ENCODE measurements around the gene SYNE1.
"Not testable (repeated sequence)": the region's sequence is repeated elsewhere in the genome, so short reads cannot be mapped to it uniquely, and the experiment has no call there.

Gene SYNE1

GRCh38 chr6:152454003-152454402 lies 183.2 kb downstream of the SYNE1 start:
- Mint-ChIP-seq H3K36me3 (peaks cover 11% of the 10 kb centered on the region), H3K27ac (no peak overlapping the region), H3K4me3 (no peak overlapping the region), H3K9me3 (no peaks in the 10 kb centered on the region), H3K4me1 (no peaks in the 10 kb centered on the region)
- peak; percentile 8 for ATAC-seq
- DNase-seq (ENCODE audit: low spot score in 2 of 2), result no peak

DNA sequence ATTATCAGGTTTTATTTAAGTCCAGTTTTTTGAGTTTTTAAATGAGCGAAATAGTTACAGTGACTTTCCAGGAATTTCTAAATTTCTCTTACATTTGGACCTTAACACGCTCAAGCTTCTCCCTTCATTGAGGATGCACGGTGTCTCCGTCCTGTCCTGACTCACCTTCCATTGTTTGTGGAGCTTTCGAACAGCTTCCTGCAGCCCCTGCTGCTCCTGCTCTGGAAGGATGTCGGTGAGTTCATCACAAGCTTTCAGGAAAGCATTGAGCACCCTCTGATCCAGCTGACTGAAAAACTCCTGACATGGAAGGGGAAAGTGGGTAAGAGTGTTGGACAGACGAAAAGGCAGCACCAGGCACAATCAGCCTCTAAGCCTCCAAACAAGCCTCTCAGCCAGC lies 183.7 kb downstream of the SYNE1 start:
- DNase-seq (ENCODE audit: low spot score in 2 of 2) (no peak), ATAC-seq (no peak)
- no peak overlapping the region for H3K27ac Mint-ChIP-seq
- peaks cover 11% of the 10 kb centered on the region for H3K36me3 Mint-ChIP-seq
- H3K4me1 Mint-ChIP-seq, result no peaks in the 10 kb centered on the region
- H3K4me3 Mint-ChIP-seq, result no peak overlapping the region
- H3K9me3 Mint-ChIP-seq, result no peaks in the 10 kb centered on the region

DNA sequence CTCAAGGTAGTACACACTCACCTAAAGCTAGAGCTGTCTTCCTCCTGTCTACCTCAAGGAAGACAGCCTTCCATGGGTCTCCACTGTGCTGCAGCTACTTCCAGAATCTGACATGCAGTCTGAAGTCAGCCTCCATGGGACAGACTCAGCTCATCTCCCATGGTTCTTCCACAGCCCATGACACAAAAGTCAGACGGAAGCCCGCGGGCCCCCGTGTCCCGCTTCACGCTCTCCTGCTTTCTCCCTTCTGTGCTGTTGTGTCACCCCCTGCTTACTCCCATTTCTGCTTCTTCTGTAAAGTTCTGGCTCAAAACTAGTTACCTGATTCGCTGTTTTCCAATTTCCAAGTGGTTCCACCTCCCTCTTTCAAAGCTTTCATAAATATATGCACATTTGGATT lies 184.5 kb downstream of the SYNE1 start:
- Mint-ChIP-seq H3K4me1 (no peaks in the 10 kb centered on the region), H3K9me3 (no peaks in the 10 kb centered on the region), H3K4me3 (no peak overlapping the region), H3K27ac (no peak overlapping the region), H3K36me3 (peaks cover 11% of the 10 kb centered on the region)
- no peak for DNase-seq (ENCODE audit: low spot score in 2 of 2)
- ATAC-seq, result no peak

- Mint-ChIP-seq H3K4me1 (no peaks in the 10 kb centered on the region), H3K36me3 (peaks cover 11% of the 10 kb centered on the region), H3K27ac (no peak overlapping the region), H3K4me3 (no peak overlapping the region), H3K9me3 (no peaks in the 10 kb centered on the region)
- ATAC-seq, result no peak
- no peak for DNase-seq (ENCODE audit: low spot score in 2 of 2)
Measured at GRCh38 chr6:152450519-152450918, 186.6 kb downstream of the SYNE1 start.

GRCh38 chr6:152441902-152442301 lies 195.3 kb downstream of the SYNE1 start:
- H3K4me1 Mint-ChIP-seq, result no peaks in the 10 kb centered on the region
- no peak overlapping the region for H3K27ac Mint-ChIP-seq
- no peaks in the 10 kb centered on the region for H3K9me3 Mint-ChIP-seq
- H3K4me3 Mint-ChIP-seq, result no peak overlapping the region
- H3K36me3 Mint-ChIP-seq, result peaks cover 23% of the 10 kb centered on the region
- ATAC-seq (no peak), DNase-seq (ENCODE audit: low spot score in 2 of 2) (no peak)

GRCh38 chr6:152435816-152436215 lies 201.3 kb downstream of the SYNE1 start:
- ATAC-seq (no peak), DNase-seq (ENCODE audit: low spot score in 2 of 2) (no peak)
- H3K27ac Mint-ChIP-seq, result no peak overlapping the region
- H3K9me3 Mint-ChIP-seq, result no peaks in the 10 kb centered on the region
- H3K36me3 Mint-ChIP-seq, result peaks cover 8% of the 10 kb centered on the region
- H3K4me1 Mint-ChIP-seq, result no peaks in the 10 kb centered on the region
- no peak overlapping the region for H3K4me3 Mint-ChIP-seq

DNA sequence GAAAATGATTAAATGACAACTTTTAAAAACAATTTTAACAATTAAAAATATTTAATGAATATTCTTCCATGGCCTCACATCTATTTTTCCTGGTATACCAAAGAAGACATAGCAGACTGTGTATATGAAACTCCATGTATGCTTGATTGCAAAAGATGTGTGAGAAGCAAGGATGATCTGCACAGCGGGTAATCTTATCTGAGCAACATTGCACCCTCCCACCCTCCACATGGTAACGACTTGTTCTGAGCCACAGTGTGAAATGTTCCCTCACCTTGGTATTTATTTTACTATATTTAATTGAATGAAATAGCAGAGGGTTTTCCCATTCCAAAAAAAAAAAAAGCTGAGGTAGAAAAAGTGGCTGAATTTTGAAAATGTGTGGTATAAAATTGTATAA lies 204.4 kb downstream of the SYNE1 start:
- ATAC-seq (no peak), DNase-seq (ENCODE audit: low spot score in 2 of 2) (no peak)
- Mint-ChIP-seq H3K4me1 (no peaks in the 10 kb centered on the region), H3K4me3 (no peak overlapping the region), H3K27ac (no peak overlapping the region), H3K9me3 (no peaks in the 10 kb centered on the region), H3K36me3 (peaks cover 6% of the 10 kb centered on the region)

- ATAC-seq (no peak), DNase-seq (ENCODE audit: low spot score in 2 of 2) (no peak)
- Mint-ChIP-seq H3K36me3 (peaks cover 15% of the 10 kb centered on the region), H3K4me1 (no peaks in the 10 kb centered on the region), H3K9me3 (no peaks in the 10 kb centered on the region), H3K27ac (no peak overlapping the region), H3K4me3 (no peak overlapping the region)
Measured at GRCh38 chr6:152428126-152428525, 209.0 kb downstream of the SYNE1 start.

- no peak overlapping the region for H3K4me3 Mint-ChIP-seq
- DNase-seq (ENCODE audit: low spot score in 2 of 2), result no peak
- no peak for ATAC-seq
- H3K4me1 Mint-ChIP-seq, result no peaks in the 10 kb centered on the region
- no peaks in the 10 kb centered on the region for H3K9me3 Mint-ChIP-seq
- H3K27ac Mint-ChIP-seq, result no peak overlapping the region
- H3K36me3 Mint-ChIP-seq, result peaks cover 15% of the 10 kb centered on the region
Measured at GRCh38 chr6:152426276-152426675, 210.9 kb downstream of the SYNE1 start.

- Mint-ChIP-seq H3K36me3 (peaks cover 15% of the 10 kb centered on the region), H3K4me3 (no peak overlapping the region), H3K9me3 (no peaks in the 10 kb centered on the region), H3K27ac (peak overlapping the region; percentile 47), H3K4me1 (no peaks in the 10 kb centered on the region)
- no peak for DNase-seq (ENCODE audit: low spot score in 2 of 2)
- ATAC-seq, result no peak
Measured at GRCh38 chr6:152423216-152424103, 213.7 kb downstream of the SYNE1 start.

DNA sequence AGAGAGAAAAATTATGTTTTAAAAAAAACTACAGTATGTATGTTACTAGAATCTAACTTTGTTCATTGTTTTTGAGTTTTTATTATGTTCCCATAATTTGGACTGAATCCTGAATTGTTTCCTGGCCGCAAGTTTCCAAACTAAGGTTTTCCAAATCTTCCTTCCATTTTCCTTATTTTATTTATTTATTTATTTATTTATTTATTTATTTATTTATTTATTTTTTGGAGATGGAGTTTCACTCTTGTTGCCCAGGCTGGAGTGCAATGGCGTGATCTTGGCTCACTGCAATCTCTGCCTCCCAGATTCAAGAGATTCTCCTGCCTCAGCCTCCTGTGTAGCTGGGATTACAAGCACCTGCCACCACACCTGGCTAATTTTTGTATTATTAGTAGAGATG lies 215.7 kb downstream of the SYNE1 start:
- not testable (repeated sequence) for ATAC-seq; H3K9me3 Mint-ChIP-seq; H3K4me1 Mint-ChIP-seq; H3K27ac Mint-ChIP-seq; H3K36me3 Mint-ChIP-seq; DNase-seq (ENCODE audit: low spot score in 2 of 2); H3K4me3 Mint-ChIP-seq

GRCh38 chr6:152420696-152421095 lies 216.5 kb downstream of the SYNE1 start:
- H3K4me1 Mint-ChIP-seq, result no peaks in the 10 kb centered on the region
- no peaks in the 10 kb centered on the region for H3K9me3 Mint-ChIP-seq

GRCh38 chr6:152418551-152418950 lies 218.6 kb downstream of the SYNE1 start:
- H3K27ac Mint-ChIP-seq, result no peak overlapping the region
- no peaks in the 10 kb centered on the region for H3K4me1 Mint-ChIP-seq
- H3K36me3 Mint-ChIP-seq, result peaks cover 15% of the 10 kb centered on the region
- no peaks in the 10 kb centered on the region for H3K9me3 Mint-ChIP-seq
- no peak for ATAC-seq
- DNase-seq (ENCODE audit: low spot score in 2 of 2), result no peak
- H3K4me3 Mint-ChIP-seq, result no peak overlapping the region

More at GRCh38 chr6:152420696-152421095, 216.5 kb downstream of the SYNE1 start:
- Mint-ChIP-seq H3K4me3 (no peak overlapping the region), H3K27ac (no peak overlapping the region), H3K36me3 (peaks cover 9% of the 10 kb centered on the region)
- DNase-seq (ENCODE audit: low spot score in 2 of 2) (no peak), ATAC-seq (no peak)

DNA sequence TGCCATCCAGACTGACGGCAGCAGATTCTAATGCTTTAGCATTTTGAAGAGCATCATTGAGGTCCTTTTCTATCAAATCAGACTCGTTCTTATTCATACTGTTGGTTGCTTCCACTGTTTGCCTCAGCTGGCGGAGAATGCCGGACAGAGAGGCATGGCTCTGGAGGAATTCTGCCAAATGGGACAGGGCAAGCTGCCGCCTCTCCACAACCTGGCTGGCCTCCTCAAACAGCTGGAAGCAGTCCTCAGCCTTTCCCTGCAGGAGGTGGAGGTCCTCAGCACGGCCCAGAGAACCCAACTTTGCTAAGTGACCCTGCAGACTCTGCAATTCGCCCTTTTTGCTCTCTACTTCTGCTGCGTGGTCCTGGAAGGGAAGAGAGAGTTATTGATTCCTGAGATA lies 220.5 kb downstream of the SYNE1 start:
- no peak for DNase-seq (ENCODE audit: low spot score in 2 of 2)
- Mint-ChIP-seq H3K4me3 (no peak overlapping the region), H3K9me3 (no peaks in the 10 kb centered on the region), H3K4me1 (no peaks in the 10 kb centered on the region), H3K36me3 (peaks cover 22% of the 10 kb centered on the region), H3K27ac (no peak overlapping the region)
- no peak for ATAC-seq

GRCh38 chr6:152404936-152405595 lies 232.1 kb downstream of the SYNE1 start:
- no peaks in the 10 kb centered on the region for H3K9me3 Mint-ChIP-seq
- H3K27ac Mint-ChIP-seq, result no peak overlapping the region
- H3K36me3 Mint-ChIP-seq, result peaks cover 14% of the 10 kb centered on the region
- no peaks in the 10 kb centered on the region for H3K4me1 Mint-ChIP-seq
- ATAC-seq (no peak), DNase-seq (ENCODE audit: low spot score in 2 of 2) (no peak)
- no peak overlapping the region for H3K4me3 Mint-ChIP-seq

All from stimulated activated effector memory CD8-positive, alpha-beta T cell treated with anti-CD3 and anti-CD28 coated beads, Interleukin-12 subunit alpha, Interleukin-12 subunit beta, amount 100 ng/mL, for 72 hours (primary cell).